Cerebellar cortex (tissue), 1 donor: ENCODE results near the gene PRSS36.
"Not testable (repeated sequence)": the region's sequence is repeated elsewhere in the genome, so short reads cannot be mapped to it uniquely, and the experiment has no call there.

ENCODE experiments used
- DNase-seq: peaks from one replicate; pipeline ENCODE4 v3.0.0-alpha.2; 2015; ENCODE audit warnings: low spot score

PRSS36 gene

DNA sequence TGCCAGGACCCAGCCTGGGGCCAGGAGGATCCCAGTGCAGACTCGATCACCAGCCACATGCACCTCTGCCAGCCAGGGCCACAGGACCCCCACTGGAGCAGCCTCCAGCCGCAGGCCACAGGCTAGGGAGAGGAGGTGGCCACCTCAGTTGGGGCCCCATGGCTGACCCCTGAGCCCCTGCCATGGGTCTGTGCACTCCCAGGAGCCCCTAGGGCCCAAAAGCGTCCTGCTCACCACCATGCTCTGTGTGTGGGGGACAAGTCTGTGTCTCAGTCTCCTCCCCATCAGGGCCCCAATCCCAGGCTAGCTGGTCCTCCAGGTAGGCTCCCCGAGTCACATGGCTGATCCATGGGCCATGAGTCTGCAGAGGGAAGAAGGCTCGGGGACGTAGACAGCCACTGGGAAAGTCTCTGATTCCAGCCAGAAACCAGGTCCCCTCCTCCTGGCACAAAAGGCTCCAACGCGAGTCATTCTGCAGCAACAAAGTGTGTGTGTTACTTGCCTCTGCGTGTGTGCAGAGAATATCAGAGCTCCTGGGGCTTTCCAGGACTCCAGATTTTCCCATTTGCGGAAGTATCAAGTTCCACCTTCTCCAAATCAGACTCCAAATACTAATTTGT is 8.3 kb downstream of the PRSS36 start:
- no peak for DNase-seq

DNA sequence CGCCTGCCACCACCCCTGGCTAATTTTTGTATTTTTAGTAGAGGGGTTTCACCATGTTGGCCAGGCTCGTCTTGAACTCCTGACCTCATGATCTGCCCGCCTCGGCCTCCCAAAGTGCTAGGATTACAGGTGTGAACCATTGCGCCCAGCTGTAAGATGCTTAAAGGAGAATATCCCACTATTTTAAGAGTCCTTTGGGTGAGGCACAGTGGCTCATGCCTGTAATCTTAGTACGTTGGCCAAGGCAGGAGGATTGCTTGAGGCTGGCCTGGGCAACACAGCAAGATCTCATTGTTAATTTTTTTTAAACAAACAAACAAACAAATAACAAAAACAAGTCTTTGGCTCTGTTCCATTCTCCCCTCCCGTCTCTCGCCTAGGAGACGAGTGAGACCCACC is 8.8 kb downstream of the PRSS36 start:
- DNase-seq: not testable (repeated sequence)

DNA sequence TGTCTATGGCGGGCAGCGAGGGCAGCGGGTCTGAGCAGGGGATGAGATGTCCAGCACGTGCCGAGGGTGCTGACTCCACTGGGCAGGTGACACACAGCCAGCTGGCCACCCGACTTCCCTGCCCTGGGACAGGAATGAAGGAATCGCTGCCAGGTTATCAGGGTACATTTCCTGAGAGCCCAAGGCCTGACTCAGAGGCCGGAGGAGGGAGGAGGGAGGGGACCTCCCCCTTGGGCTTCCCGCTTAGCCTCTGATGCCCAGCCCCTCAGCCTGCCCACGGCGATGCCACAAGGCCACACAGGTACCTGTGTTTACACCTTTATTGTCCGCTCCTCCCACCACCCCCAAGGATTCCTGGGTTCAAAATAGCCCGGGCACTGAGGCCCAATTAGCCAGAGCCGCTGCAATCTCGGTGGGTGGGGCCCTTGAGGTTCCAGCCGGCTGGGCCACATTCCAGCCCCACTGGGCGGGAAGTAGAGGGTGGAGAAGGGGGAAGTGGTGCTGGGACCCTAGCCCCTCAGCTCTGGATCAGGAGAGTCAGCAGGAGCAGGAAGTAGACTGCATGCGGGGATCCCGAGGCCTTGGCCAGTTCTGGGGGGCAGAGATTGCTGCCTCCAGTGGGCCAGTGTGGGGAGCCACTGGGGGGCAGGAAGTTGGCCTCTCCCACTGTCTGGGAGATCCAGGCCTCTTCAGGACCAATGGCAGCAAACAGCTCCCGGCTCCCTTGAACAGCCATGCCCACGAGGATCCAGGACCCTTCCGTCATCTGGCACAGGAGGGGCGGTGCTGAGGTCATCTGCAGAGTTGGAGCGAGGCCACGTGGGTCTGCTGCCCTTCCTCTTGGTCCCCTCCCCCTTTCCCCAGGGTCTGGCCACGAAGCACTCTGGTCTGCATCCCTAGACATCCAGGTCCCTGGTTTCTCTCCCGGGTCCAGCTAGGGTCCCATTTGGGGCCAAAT is 11.0 kb downstream of the PRSS36 start:
- DNase-seq: no peak

DNA sequence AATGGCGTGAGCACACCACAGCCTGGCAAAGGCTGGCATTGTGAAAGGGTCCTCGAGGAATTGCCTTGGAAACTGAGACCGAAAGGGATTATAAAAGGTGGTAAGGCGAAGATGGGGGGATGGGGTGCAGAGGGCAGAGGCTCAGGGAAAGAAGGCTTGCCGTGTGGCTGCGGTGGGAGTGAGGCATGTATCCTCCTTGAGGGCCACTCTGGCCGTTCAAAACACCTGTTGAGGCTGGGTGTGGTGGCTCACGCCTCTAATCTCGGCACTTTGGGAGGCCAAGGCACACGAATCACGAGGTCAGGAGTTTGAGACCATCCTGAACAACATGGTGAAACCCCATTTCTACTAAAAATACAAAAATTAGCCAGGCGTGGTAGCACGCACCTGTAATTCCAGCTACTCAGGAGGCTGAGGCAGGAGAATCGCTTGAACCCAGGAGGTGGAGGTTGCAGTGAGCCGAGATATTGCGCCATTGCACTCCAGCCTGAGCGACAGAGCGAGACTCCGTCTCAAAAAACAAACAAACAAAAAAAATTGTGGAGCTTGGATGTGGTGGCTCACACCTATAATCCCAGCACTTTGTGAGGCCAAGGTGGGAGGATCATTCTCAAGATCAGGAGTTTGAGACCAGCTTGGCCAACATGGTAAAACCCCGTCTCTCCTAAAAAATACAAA is 12.9 kb downstream of the PRSS36 start:
- not testable (repeated sequence) for DNase-seq

DNA sequence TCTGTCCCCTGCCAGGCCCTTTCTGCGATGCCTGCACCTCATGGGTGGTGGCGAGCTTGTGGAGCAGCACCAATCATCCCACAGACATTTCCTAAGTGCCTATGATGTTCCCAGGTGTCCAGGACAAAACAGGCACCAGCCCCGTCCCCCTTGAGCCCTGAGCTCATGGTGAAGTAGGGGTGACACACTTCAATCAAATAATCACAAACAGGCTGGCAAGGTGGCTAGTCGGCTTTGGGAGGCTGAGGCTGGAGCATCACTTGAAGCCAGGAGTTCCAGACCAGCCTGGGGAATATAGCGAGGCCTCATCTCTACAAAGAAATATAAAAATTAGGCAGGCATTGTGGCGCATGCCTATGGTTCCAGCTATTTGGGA is 13.6 kb downstream of the PRSS36 start:
- DNase-seq: no peak

DNA sequence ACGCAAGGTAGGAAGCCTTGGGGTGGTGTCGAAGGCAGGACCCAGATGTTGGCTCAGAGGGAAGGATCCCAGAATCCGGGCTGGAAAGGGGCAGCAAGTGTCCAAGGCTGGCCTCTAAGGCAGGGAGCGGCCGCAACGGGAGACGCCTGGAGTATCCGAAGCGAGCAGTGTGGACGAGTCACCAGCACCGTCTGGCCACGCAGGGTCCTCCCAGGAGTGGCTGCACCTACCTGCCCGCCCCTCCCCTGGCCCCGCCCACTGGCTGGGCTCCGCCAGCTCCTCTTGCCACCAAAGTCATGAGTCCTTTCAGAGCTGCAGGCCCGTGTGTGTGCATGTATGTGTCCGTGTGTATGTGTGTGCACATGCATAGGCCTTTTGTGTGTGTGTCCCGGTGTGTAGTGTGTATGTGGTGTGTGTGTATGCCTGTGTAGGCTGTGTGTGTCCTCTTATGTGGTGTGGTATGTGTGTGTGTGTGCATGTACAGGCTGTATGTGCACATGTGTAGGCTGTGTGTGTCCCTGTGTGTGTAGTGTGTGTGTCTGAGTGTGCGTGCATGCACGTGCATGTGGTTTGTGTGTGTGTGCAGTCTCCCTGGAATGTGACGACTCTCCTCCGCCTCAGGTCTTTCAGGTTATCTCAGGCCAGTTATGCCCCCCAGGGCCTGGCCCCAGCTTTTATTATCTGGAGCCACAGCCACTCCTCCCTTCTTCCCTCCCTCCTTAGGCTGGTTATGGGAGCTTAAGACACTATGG is 14.2 kb downstream of the PRSS36 start, which contains the start of gene PRSS8:
TSS of gene PRSS8 (minus strand) at position 193 of the 752 bp plus-strand sequence. CDS start 229 bp downstream, outside the sequence.
- no peak for DNase-seq

DNA sequence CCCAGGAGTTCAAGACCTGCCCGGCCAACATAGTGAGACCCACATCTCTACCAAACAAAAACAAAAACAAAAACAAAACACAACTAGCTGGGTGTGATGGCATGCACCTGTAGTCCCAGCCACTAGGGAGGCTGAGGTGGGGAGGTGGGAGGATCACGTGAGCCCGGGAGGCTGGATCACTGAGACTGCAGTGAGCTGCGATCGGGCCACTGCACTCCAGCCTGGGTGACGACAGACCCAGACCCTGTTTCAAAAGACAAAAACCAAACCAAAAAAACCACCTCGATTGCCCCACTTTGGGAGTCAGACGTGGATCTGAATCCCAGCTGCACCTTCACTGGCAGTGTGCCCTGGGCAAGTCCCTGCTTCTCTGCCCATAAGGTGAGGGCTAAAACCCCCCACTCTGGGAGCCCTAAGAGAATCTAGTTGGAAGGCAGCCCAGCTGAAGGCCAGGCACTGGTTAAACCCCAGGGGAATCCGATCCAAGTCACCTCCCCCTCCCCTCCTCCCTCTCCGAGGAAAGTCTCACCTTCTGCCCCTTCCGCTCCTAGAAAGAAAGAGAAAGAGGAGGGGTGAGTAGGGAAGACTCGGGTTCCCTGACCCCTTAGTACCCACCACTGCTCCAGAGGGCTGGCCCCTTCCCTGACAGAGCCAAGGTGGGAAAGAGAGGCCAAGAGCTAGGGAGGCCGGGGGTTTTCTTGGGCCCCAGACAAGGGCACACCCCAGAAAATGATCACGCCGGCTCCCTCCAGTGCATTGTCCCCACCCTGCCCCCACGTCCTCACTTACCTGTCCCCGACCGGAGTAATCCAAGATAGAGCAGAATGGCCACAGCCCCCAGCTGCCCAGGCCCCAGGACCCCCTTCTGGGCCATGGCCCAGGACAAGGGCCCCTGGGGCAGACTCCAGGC is 15.0 kb downstream of the PRSS36 start:
- no peak for DNase-seq

DNA sequence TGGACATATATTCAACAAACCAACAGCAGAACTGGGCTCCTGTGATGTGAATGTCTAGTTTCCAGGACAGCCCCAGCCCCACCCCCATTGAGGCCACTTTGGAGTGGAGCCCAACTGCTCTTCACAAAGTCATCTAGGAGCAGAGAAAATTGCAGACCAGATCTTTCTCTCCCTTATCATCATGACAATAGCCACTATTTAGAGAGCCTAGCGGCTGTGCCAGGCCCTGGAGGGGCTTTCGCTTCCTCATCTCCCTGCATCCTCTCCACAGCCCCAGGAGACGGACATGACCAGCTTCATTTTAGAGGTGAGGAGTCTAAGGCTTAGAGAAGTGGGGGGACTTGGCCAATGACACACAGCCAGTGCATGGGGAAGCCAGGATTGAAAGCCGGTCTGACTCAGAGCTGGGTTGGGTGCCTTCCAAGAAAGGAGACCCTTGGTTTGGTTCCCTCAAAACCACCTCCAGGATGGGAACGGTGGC is 15.7 kb downstream of the PRSS36 start:
- DNase-seq: no peak

DNA sequence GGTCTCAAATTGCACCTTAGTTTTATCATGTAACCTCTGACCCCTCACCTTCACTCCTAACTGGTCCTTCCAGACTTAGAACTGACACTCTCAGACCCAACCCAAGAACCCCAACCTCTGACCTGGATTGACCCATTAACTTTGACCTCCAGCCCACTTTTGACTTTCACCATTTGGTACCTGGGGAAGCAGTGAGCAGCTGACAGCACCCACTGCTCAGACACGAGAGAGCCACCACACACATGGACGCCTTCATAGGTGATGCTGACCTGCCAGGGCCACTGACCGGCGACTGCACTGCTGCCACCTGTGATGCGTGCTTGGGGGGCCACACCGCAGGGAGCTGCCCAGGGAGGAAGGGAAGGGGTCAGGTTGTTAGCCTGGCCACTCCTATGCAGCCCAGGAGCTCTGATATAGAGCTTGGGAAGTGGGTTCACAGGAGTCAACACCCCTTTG is 16.8 kb downstream of the PRSS36 start:
- DNase-seq: no peak

DNA sequence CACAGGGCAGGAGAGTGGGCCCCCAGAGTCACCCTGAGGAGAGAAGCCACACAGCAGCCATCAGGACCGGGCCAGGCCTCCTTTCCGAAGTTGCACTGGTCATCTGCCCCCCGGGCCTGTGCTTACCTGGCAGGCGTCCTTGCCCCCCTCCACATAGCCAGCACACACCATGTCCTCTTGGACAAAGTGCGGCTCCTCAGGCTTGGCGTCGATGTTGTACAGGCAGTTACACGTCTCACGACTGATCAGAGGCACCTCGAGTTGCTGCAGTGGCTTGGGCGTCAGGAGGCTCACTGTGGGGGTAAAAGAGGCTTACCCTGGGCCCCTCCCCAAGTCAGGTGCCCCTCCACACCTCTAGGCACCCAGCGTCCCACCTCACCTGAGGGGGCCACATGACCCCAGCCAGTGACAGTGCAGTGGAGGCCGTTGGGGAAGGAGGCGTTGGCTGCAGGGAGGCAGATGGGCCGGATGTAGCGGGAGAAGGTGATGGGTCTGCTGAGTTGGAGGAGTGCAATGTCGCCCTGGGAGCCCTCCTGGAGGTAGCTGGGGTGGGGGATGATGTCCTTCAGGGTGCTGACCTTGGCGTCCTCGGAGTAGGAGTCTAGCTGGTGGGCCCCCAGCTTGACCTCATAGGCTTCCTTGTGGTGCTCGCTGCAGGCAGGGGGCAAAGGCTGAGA is 17.4 kb downstream of the PRSS36 start:
- no peak for DNase-seq

DNA sequence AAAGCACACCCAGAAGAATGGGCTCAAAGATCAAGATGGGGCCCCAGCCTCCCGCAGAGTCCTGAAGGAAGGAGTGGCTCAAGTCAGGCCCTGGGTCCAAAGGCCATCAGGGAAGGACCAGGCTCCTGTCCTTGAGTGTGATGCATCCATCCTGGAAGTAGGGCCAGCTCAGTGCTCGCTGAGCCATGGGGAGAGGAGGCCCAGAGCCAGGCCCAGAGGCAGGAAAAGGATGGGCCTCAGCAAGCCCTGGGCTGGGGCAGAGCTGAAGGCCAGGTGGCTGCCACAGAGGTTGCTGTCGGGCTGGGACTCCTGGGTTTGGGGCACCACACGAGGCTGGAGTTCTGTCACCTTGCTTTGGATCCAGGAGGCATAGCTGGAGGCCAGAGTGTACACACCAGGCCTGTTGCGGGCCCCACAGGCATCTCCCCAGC is 18.0 kb downstream of the PRSS36 start:
- no peak for DNase-seq

DNA sequence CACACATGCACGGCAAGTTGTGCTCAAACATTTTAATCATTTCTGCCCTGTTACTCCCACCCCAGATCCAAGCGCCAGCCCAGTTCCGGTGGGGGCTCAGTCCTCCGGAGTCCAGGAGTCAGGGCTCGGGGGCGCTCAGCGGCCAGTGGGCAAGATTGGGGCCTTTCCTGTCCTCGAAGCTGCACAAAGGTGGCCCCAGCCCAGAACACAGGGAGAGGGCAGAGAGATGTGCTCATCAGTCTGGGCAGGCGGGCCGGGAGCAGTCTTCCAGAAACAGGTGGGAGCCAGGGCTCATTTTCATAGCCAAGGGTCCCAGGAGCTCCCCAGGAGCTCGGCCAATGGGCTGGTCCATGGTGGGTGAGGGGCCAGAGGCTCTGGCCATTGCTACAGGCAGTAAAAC is 18.4 kb downstream of the PRSS36 start:
- DNase-seq: no peak

DNA sequence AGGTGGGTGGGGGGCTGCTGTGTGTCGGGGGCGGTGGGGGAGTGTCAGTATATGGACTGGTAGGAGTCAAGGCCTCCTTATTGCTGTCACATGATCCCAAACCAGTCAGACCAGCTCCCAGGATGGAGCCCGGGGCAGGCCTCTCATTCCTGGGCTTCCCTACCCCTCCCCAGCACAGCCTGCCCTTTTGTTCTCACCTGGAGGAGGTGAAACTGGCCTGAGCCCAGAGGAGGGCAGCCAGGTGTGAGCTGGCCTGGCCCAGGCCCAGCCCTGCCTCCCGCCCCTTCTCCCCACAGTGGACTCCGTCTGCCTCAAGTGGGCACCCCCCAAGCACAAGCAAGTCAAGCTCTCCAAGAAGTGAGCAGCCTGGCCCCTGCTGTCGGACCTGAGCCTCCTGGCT is 19.0 kb downstream of the PRSS36 start:
- no peak for DNase-seq

DNA sequence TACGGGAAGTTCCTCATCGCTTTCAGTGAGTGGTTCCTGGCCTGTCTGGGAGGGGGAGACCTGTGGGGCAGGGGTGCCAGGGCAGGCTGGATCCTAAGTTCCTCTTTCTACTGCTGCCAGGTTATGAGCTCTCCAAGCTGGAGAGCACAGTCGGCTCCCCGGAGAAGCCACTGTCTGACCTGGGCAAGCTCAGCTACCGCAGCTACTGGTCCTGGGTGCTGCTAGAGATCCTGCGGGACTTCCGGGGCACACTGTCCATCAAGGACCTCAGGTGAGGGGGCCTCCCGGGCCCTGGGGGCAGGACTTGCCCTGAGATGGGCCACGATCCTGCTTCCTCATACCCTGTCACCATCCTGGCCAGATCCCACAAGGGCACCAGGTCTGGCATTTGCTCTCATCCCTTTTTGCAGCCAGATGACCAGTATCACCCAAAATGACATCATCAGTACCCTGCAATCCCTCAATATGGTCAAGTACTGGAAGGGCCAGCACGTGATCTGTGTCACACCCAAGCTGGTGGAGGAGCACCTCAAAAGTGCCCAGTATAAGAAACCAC is 19.5 kb downstream of the PRSS36 start:
- DNase-seq: no peak

DNA sequence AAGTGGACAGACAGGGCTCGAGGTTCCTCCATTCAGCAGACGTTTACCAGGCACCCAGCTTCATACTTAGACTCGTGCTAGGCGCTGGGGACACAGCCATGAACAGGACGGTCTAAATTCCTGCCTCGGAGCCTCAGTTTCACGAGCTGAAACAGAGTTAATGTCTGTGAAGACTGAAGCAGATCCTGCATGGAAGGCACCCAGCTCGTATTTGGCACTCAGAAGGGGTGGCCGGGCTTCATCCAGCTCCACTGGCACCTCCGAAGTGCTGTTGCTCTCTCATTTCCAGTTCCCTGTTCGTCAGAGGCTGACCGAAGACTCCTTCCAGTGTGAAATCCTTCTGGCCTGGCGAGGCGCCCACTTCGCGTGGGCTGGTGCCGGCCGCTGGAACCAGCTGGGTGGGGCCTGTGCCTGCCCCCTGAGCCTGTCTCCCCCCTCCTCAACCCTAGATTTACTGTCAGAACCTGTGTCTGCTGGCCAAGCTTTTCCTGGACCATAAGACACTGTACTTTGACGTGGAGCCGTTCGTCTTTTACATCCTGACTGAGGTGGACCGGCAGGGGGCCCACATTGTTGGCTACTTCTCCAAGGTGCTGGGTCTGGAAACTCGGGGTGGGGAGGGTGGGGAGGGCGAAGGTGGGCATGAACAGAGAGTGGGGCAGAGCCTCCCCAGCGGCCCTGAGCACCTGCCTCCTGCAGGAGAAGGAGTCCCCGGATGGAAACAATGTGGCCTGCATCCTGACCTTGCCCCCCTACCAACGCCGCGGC is 20.1 kb downstream of the PRSS36 start:
- DNase-seq: no peak

DNA sequence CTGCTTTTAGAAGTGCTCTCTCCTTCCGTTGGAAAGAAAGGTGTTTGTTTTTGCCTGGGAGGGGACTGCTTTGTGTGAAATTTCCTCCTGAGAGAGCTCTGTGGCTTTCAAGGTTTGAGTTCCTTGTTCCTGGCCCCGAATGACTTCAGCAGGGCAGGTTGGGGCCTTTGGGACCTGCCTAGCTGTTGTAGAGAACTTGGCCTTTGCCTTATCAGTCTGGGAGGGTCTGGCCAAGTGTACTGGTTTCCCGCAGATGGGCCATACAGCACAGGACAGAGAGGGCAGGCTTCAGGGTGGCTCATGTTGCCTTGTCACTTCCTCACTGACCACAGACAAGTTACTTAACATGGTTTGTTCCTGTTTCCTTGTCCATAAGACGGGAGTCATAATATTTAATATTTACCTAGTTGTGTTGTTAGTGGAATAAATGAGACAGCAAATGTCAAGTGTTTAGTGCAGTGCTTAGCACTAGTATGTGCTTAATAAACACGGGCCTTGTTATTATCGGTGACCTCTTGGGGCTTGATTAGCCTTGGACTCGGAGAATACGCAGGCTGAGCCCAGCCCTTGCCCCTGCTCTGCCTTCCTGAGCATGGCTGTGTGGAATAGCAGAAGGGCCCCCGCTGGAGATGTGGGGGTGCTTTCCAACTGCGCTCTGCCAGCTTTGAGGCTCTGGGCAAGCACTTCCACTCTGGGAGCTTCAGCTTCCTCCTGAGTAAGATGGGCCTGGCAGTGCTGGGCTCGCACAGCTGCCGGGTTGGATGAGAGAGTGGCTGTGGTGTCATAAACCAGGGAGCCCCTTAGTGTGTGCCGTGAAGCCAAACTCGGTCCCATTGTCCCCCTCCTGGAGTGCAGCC is 20.9 kb downstream of the PRSS36 start:
- DNase-seq: no peak

DNA sequence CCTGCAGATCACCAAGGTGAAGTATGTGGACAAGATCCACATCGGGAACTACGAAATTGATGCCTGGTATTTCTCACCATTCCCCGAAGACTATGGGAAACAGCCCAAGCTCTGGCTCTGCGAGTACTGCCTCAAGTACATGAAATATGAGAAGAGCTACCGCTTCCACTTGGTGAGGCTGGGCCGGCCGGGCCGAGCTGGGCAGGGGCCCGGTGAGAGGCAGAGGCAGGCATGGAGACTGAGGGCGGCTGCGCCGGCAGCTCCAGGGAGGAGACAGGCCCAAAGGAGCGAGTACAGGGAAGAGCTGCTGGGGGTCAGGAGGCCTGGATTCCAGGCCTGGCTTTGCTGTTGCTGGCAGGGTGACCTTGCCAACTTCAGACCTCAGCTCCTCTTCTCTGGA is 22.7 kb downstream of the PRSS36 start:
- no peak for DNase-seq

DNA sequence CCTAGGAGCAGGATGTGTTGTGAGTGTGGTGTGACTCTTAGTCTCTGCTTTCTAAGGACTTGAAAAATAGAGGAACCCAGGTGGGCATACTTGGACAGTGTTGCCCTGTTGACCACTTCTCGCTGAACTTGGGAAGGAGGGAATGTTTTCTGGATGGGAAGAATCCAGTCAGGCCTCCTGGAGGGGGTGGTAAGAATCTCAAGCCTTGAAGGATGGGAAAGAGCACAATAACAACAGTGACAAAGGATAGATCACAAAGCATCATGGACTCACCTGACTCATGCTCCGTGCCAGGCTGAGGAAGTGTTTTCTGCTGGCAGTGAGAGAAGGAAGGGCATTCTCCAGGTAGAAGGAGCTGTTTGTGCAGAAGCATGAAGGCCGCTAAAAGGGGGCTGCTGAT is 24.0 kb downstream of the PRSS36 start:
- DNase-seq: no peak
